K562 (cell line): ENCODE results near the gene COL5A3. TPM values are rescaled to one million over a fixed set of nuclear protein-coding genes. Genes with fewer than 3 reads are reported as not detected.
A peak's percentile ranks its signal among the peaks of the same experiment; 100 is the strongest.

Experiments used
- ATF3 ChIP-seq, 2 experiments: fragments of 450-650 bp in 1 of 2; sonication (generic) in 1 of 2; formaldehyde crosslinking in 1 of 2; IDR thresholded peaks in 1 of 2; conservative IDR thresholded peaks in 1 of 2; 2 replicates each; pipeline versions ENCODE4 v1.6.1 to v1.8.1; 2016 to 2023; ENCODE audit warnings: mild to moderate bottlenecking in 2 of 2, moderate library complexity in 2 of 2, inconsistent platforms in 1 of 2, missing genetic modification reagents in 1 of 2
- DIDO1 ChIP-seq: fragments of 450-650 bp; IDR thresholded peaks from 2 replicates; pipeline ENCODE4 v1.6.1; 2016; ENCODE audit warnings: low read depth, missing biosample characterization, missing genetic modification characterization
- ELK1 ChIP-seq: sonication (generic); formaldehyde crosslinking; IDR thresholded peaks from 2 replicates; pipeline ENCODE4 v1.8.1; 2022; ENCODE audit warnings: missing genetic modification reagents
- HLTF ChIP-seq: fragments of 450-650 bp; IDR thresholded peaks from 2 replicates; pipeline ENCODE4 v1.6.1; 2016
- MYC ChIP-seq, 2 experiments: fragments of 250-450 bp in 1 of 2; sonication (Bioruptor Pico) in 1 of 2; IDR thresholded peaks; 2 replicates each; pipeline versions ENCODE4 v1.5.1 to v1.6.1; 2012 to 2021; ENCODE audit warnings: low read depth in 2 of 2, borderline replicate concordance in 1 of 2, improper control_type of control experiment in 1 of 2, low read length in 1 of 2, mild to moderate bottlenecking in 1 of 2, moderate library complexity in 1 of 2
- NFE2L1 ChIP-seq: fragments of 450-650 bp; IDR thresholded peaks from 2 replicates; pipeline ENCODE4 v1.6.1; 2016; ENCODE audit warnings: missing genetic modification characterization, low read depth, mild to moderate bottlenecking, missing compliant biosample characterization, moderate library complexity, borderline replicate concordance
- PTBP1 ChIP-seq: fragments of 200-400 bp; formaldehyde crosslinking; IDR thresholded peaks from 2 replicates; pipeline ENCODE4 v1.6.1; 2017; ENCODE audit warnings: low read depth, low read length
- RFX7 ChIP-seq: fragments of 250-450 bp; sonication (Bioruptor Pico); IDR thresholded peaks from 2 replicates; pipeline ENCODE4 v1.5.1; 2021; ENCODE audit warnings: mild to moderate bottlenecking
- RNF219 ChIP-seq: fragments of 250-450 bp; sonication (Bioruptor Pico); IDR thresholded peaks from 2 replicates; pipeline ENCODE4 v1.5.0; 2022; ENCODE audit warnings: mild to moderate bottlenecking
- SMARCA4 ChIP-seq: fragments of 450-650 bp; IDR thresholded peaks from 2 replicates; pipeline ENCODE4 v1.6.1; 2016
- STAT6 ChIP-seq: sonication (generic); formaldehyde crosslinking; IDR thresholded peaks from 2 replicates; pipeline ENCODE4 v1.8.1; 2023; ENCODE audit warnings: mild to moderate bottlenecking, missing genetic modification reagents
- SUPT5H ChIP-seq: fragments of 450-650 bp; IDR thresholded peaks from 2 replicates; pipeline ENCODE4 v1.6.1; 2016
- TAF1 ChIP-seq: IDR thresholded peaks from 2 replicates; pipeline ENCODE4 v1.6.1; 2011; ENCODE audit warnings: mild to moderate bottlenecking, low read length, moderate library complexity; ENCODE audit not compliant: insufficient read depth, control insufficient read depth, severe bottlenecking; ENCODE audit errors: extremely low read depth
- TCF15 ChIP-seq: fragments of 250-450 bp; sonication (Bioruptor Pico); IDR thresholded peaks from 2 replicates; pipeline ENCODE4 v1.8.0; 2022; ENCODE audit warnings: moderate library complexity, mild to moderate bottlenecking, inconsistent platforms
- ZFP36 ChIP-seq: fragments of 150-350 bp; IDR thresholded peaks from 2 replicates; pipeline ENCODE4 v1.6.1; 2018; ENCODE audit warnings: low read length, low read depth; ENCODE audit not compliant: partially characterized antibody
- ZNF146 ChIP-seq: IDR thresholded peaks from one replicate; pipeline ENCODE4 v1.6.1; 2018; ENCODE audit warnings: missing compliant biosample characterization; ENCODE audit not compliant: unreplicated experiment
- ZNF277 ChIP-seq: fragments of 250-450 bp; sonication (Bioruptor Pico); IDR thresholded peaks from 2 replicates; pipeline ENCODE4 v1.8.0; 2022; ENCODE audit warnings: inconsistent platforms, mild to moderate bottlenecking, moderate library complexity, borderline replicate concordance
- ZNF384 ChIP-seq: IDR thresholded peaks from 2 replicates; pipeline ENCODE4 v1.6.1; 2012; ENCODE audit warnings: low read depth, low read length, improper control_type of control experiment
- ZZZ3 ChIP-seq: fragments of 450-650 bp; IDR thresholded peaks from 2 replicates; pipeline ENCODE4 v1.6.1; 2016; ENCODE audit warnings: antibody characterized with exemption, mild to moderate bottlenecking, moderate library complexity
- polyA plus RNA-seq, 8 experiments: library from polyadenylated mRNA; depleted of rRNA in 4 of 8; stranded (reverse) in 5 of 8; unstranded in 3 of 8; fragments of >200 nt; fragmentation: Nextera tagmentation in 2 of 8; fragmentation: Illumina TruSeq in 1 of 8; extraction: Ambion mirVana in 2 of 8; extraction: Trizol in 1 of 8; gene quantifications; 2 replicates each; pipeline versions ENCODE4 v1.2.1 to v1.2.3, GENCODE V29; 2011 to 2014; ENCODE audit warnings: inconsistent platforms in 1 of 8, missing spikeins in 1 of 8
- total RNA-seq, 7 experiments: library from RNA; depleted of rRNA in 6 of 7; stranded (reverse); fragments of >200 nt in 6 of 7; fragmentation: Illumina TruSeq in 2 of 7; extraction: Trizol in 2 of 7; gene quantifications; 2 replicates each; pipeline versions ENCODE4 v1.2.1 to v1.2.3, GENCODE V29; 2011 to 2021; ENCODE audit warnings: low replicate concordance in 1 of 7

Gene COL5A3
- total and polyA plus RNA-seq, 9 of the 15 experiments (the other 6 are each of a cell fraction or from before 2014, with no cell fraction given), result 0.01 to 0.02 TPM; not detected in 7

- TF ChIP-seq ELK1 (CRISPR knock-in tag), result no peak
- TF ChIP-seq RFX7 (CRISPR knock-in tag), result no peak
- no peak for TF ChIP-seq ZNF277 (CRISPR knock-in tag)
- TF ChIP-seq ZNF384, result no peak
- peak; percentile 68 for TF ChIP-seq ATF3 (IDR thresholded peaks at IDR 0.05)
- no peak for TF ChIP-seq ATF3 (CRISPR knock-in tag; conservative IDR thresholded peaks at IDR 0.05)
- TF ChIP-seq NFE2L1 (tag), result no peak
- TF ChIP-seq SMARCA4, result peak; percentile 52; the same call in 1 of the 2 replicates
- no peak for TF ChIP-seq ZNF146
- no peak for TF ChIP-seq STAT6 (CRISPR knock-in tag)
- no peak for TF ChIP-seq PTBP1
- TF ChIP-seq SUPT5H, result no peak
- TF ChIP-seq RNF219 (CRISPR knock-in tag), result no peak
- no peak for TF ChIP-seq TCF15 (CRISPR knock-in tag)
- TF ChIP-seq ZFP36, result peak; percentile 54
- TF ChIP-seq HLTF, result no peak
- no peak for TF ChIP-seq ZZZ3
- TF ChIP-seq TAF1, result peak; percentile 20
- peak; percentile 78 for TF ChIP-seq MYC (IDR thresholded peaks at IDR 0.05; ENCODE audit: low read depth, low read length)
- no peak for TF ChIP-seq MYC (CRISPR knock-in tag; IDR thresholded peaks at IDR 0.05; ENCODE audit: borderline replicate concordance, low read depth)
- no peak for TF ChIP-seq DIDO1 (tag)
Observed at GRCh38 chr19:9945319-9945966, 64.9 kb downstream of the COL5A3 start (continued).
